Measurements from ENCODE around the gene RASGEF1B.

- TF ChIP-seq ASH1L (IDR thresholded peaks at IDR 0.05; ENCODE audit: borderline replicate concordance, low read depth, partially characterized antibody): no peak
- no peak for TF ChIP-seq ZC3H4 (CRISPR knock-in tag; IDR thresholded peaks at IDR 0.05; ENCODE audit: borderline replicate concordance)
- TF ChIP-seq, protein P1, sequence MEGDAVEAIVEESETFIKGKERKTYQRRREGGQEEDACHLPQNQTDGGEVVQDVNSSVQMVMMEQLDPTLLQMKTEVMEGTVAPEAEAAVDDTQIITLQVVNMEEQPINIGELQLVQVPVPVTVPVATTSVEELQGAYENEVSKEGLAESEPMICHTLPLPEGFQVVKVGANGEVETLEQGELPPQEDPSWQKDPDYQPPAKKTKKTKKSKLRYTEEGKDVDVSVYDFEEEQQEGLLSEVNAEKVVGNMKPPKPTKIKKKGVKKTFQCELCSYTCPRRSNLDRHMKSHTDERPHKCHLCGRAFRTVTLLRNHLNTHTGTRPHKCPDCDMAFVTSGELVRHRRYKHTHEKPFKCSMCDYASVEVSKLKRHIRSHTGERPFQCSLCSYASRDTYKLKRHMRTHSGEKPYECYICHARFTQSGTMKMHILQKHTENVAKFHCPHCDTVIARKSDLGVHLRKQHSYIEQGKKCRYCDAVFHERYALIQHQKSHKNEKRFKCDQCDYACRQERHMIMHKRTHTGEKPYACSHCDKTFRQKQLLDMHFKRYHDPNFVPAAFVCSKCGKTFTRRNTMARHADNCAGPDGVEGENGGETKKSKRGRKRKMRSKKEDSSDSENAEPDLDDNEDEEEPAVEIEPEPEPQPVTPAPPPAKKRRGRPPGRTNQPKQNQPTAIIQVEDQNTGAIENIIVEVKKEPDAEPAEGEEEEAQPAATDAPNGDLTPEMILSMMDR (IDR thresholded peaks at IDR 0.05 in 2 of 3, conservative IDR thresholded peaks at IDR 0.05 in 1 of 3; ENCODE audit: insufficient read depth in 2 of 3, low read depth in 1 of 3, low read length in 3 of 3): no peak
- TF ChIP-seq POLR2A (conservative IDR thresholded peaks at IDR 0.05): no peak
Measured at GRCh38 chr4:81424336-81424735, 47.4 kb downstream of the RASGEF1B start.

Data from K562 (cell line).